SK-N-SH treated with all-trans-retinoic acid at 6 μM for 48 hours (cell line): ENCODE measurements around the gene PDK4.

Experiments
- ATAC-seq: fragments of 200-7000 bp; cut with Tn5 transposase; 3 replicates; pipeline ENCODE4 v1.9.1; 2020; ENCODE audit warnings: mild to moderate bottlenecking, moderate library complexity
- BACH2 ChIP-seq: fragments of 250-450 bp; sonication (Bioruptor Pico); IDR thresholded peaks from 2 replicates; pipeline ENCODE4 v1.9.0; 2021; ENCODE audit warnings: mild to moderate bottlenecking, borderline replicate concordance
- CSDC2 ChIP-seq: fragments of 250-450 bp; sonication (Bioruptor Pico); IDR thresholded peaks from 2 replicates; pipeline ENCODE4 v1.5.0; 2020; ENCODE audit warnings: mild to moderate bottlenecking, moderate library complexity
- CSRNP3 ChIP-seq: fragments of 250-450 bp; sonication (Bioruptor Pico); IDR thresholded peaks from 2 replicates; pipeline ENCODE4 v1.5.1; 2021; ENCODE audit warnings: mild to moderate bottlenecking, moderate library complexity
- ESRRG ChIP-seq: fragments of 250-450 bp; sonication (Bioruptor Pico); IDR thresholded peaks from 2 replicates; pipeline ENCODE4 v1.6.1; 2021; ENCODE audit warnings: mild to moderate bottlenecking
- GLIS3 ChIP-seq: fragments of 250-450 bp; sonication (Bioruptor Pico); IDR thresholded peaks from 2 replicates; pipeline ENCODE4 v1.5.0; 2020; ENCODE audit warnings: mild to moderate bottlenecking, moderate library complexity
- ISL1 ChIP-seq: fragments of 250-450 bp; sonication (Bioruptor Pico); IDR thresholded peaks from 2 replicates; pipeline ENCODE4 v2.1.2; 2022; ENCODE audit warnings: mild to moderate bottlenecking, moderate library complexity
- OSR1 ChIP-seq: fragments of 250-450 bp; sonication (Bioruptor Pico); IDR thresholded peaks from 2 replicates; pipeline ENCODE4 v1.8.0; 2022; ENCODE audit warnings: moderate library complexity, mild to moderate bottlenecking, inconsistent platforms
- PATZ1 ChIP-seq: fragments of 250-450 bp; sonication (Bioruptor Pico); IDR thresholded peaks from 2 replicates; pipeline ENCODE4 v1.8.0; 2020; ENCODE audit warnings: mild to moderate bottlenecking, moderate library complexity, borderline replicate concordance
- POU6F1 ChIP-seq: fragments of 250-450 bp; sonication (Bioruptor Pico); IDR thresholded peaks from 2 replicates; pipeline ENCODE4 v1.8.0; 2021; ENCODE audit warnings: low read depth, mild to moderate bottlenecking, moderate library complexity, borderline replicate concordance
- PPARA ChIP-seq: fragments of 250-450 bp; sonication (Bioruptor Pico); IDR thresholded peaks from 2 replicates; pipeline ENCODE4 v1.5.0; 2020; ENCODE audit warnings: mild to moderate bottlenecking, borderline replicate concordance
- RARB ChIP-seq: fragments of 250-450 bp; sonication (Bioruptor Pico); IDR thresholded peaks from 2 replicates; pipeline ENCODE4 v1.8.0; 2021; ENCODE audit warnings: mild to moderate bottlenecking, moderate library complexity
- SNAI2 ChIP-seq: fragments of 250-450 bp; sonication (Bioruptor Pico); IDR thresholded peaks from 2 replicates; pipeline ENCODE4 v1.5.0; 2020; ENCODE audit warnings: mild to moderate bottlenecking, moderate library complexity
- TOX ChIP-seq: fragments of 250-450 bp; sonication (Bioruptor Pico); IDR thresholded peaks from 2 replicates; pipeline ENCODE4 v1.8.0; 2021; ENCODE audit warnings: mild to moderate bottlenecking, moderate library complexity, borderline replicate concordance
- TSHZ2 ChIP-seq: fragments of 250-450 bp; sonication (Bioruptor Pico); IDR thresholded peaks from 2 replicates; pipeline ENCODE4 v1.5.0; 2020; ENCODE audit warnings: mild to moderate bottlenecking, moderate library complexity
- ZC3H10 ChIP-seq: fragments of 250-450 bp; sonication (Bioruptor Pico); IDR thresholded peaks from 2 replicates; pipeline ENCODE4 v1.5.1; 2021; ENCODE audit warnings: mild to moderate bottlenecking, moderate library complexity
- ZFP3 ChIP-seq: fragments of 250-450 bp; sonication (Bioruptor Pico); IDR thresholded peaks from 2 replicates; pipeline ENCODE4 v1.5.0; 2020; ENCODE audit warnings: mild to moderate bottlenecking, moderate library complexity
- ZFP30 ChIP-seq: fragments of 450-650 bp; formaldehyde crosslinking; IDR thresholded peaks from 2 replicates; pipeline ENCODE4 v1.5.0; 2022; ENCODE audit warnings: mild to moderate bottlenecking, moderate library complexity
- ZNF565 ChIP-seq: fragments of 450-650 bp; formaldehyde crosslinking; conservative IDR thresholded peaks from 2 replicates; pipeline ENCODE4 v1.5.0; 2020; ENCODE audit warnings: low read depth, mild to moderate bottlenecking, moderate library complexity
- ZNF70 ChIP-seq: fragments of 450-650 bp; formaldehyde crosslinking; IDR thresholded peaks from 2 replicates; pipeline ENCODE4 v1.5.0; 2020; ENCODE audit warnings: mild to moderate bottlenecking, moderate library complexity
- ZNF8 ChIP-seq: fragments of 450-650 bp; formaldehyde crosslinking; IDR thresholded peaks from 2 replicates; pipeline ENCODE4 v1.5.0; 2020; ENCODE audit warnings: mild to moderate bottlenecking, moderate library complexity

PDK4 gene

GRCh38 chr7:95583834-95584621 lies 12.3 kb downstream of the PDK4 start:
- TF ChIP-seq PPARA (CRISPR knock-in tag) (no peak), ISL1 (no peak), BACH2 (CRISPR knock-in tag) (no peak), ZFP3 (CRISPR knock-in tag) (no peak), TOX (CRISPR knock-in tag) (no peak), ZNF70 (CRISPR knock-in tag) (no peak), OSR1 (CRISPR knock-in tag) (no peak), PATZ1 (CRISPR knock-in tag) (no peak), POU6F1 (CRISPR knock-in tag) (no peak), RARB (CRISPR knock-in tag) (no peak), ZFP30 (CRISPR knock-in tag) (no peak), SNAI2 (CRISPR knock-in tag) (no peak), ZC3H10 (no peak), CSDC2 (no peak), TSHZ2 (CRISPR knock-in tag) (no peak), CSRNP3 (no peak), GLIS3 (no peak), ZNF565 (CRISPR knock-in tag) (no peak), ESRRG (CRISPR knock-in tag) (no peak), ZNF8 (CRISPR knock-in tag) (no peak)
- ATAC-seq, result no peak

- ATAC-seq, result no peak
Measured at GRCh38 chr7:95582578-95583293, 13.6 kb downstream of the PDK4 start.

More at GRCh38 chr7:95582578-95583293, 13.6 kb downstream of the PDK4 start:
- no peak for TF ChIP-seq OSR1 (CRISPR knock-in tag)
- no peak for TF ChIP-seq BACH2 (CRISPR knock-in tag)
- no peak for TF ChIP-seq GLIS3
- TF ChIP-seq TSHZ2 (CRISPR knock-in tag), result no peak
- TF ChIP-seq ESRRG (CRISPR knock-in tag), result no peak
- TF ChIP-seq ZFP3 (CRISPR knock-in tag), result no peak
- no peak for TF ChIP-seq ZNF70 (CRISPR knock-in tag)
- no peak for TF ChIP-seq ZNF565 (CRISPR knock-in tag)
- TF ChIP-seq ZNF8 (CRISPR knock-in tag), result no peak
- TF ChIP-seq ZC3H10, result no peak
- no peak for TF ChIP-seq TOX (CRISPR knock-in tag)
- TF ChIP-seq CSRNP3, result no peak
- no peak for TF ChIP-seq ZFP30 (CRISPR knock-in tag)
- TF ChIP-seq, all 23 proteins: peak for 0
